A673 (cell line): ENCODE measurements around the gene CERKL.

Source experiments
- CTCF ChIP-seq: fragments of 300-800, 200-600 bp; sonication (generic); conservative IDR thresholded peaks from 2 replicates; pipeline ENCODE4 v1.5.1; 2017; ENCODE audit warnings: low read depth, mild to moderate bottlenecking, antibody characterized with exemption, low read length, moderate library complexity, mixed read lengths
- EZH2 ChIP-seq: fragments of 200-600 bp; sonication (generic); IDR thresholded peaks from 2 replicates; pipeline ENCODE4 v1.6.1; 2017; ENCODE audit warnings: borderline replicate concordance, low read depth, mild to moderate bottlenecking, mixed read lengths, antibody characterized with exemption, low read length; ENCODE audit not compliant: poor library complexity, severe bottlenecking

GRCh38 chr2:181616715-181617114 lies 40.2 kb downstream of the CERKL start:
- no peak for TF ChIP-seq CTCF
- TF ChIP-seq EZH2 = no peak
